H1 (cell line): ENCODE results near the gene SPATA19. TPM values are rescaled to one million over a fixed set of nuclear protein-coding genes. Genes with fewer than 3 reads are reported as not detected.

ENCODE experiments used
- CTCF ChIA-PET: fragments of 300-600 bp; sonication (Branson Sonifier 250); formaldehyde crosslinking; loops from one replicate; lab custom pipeline; 2021; ENCODE audit not compliant: partially characterized antibody; lab: Charles Lee
- POLR2A ChIA-PET: fragments of 300-600 bp; sonication (Branson Sonifier 250); formaldehyde crosslinking; loops from one replicate; lab custom pipeline; 2021; ENCODE audit warnings: inconsistent platforms; ENCODE audit not compliant: partially characterized antibody; lab: Charles Lee
- DNase-seq, 2 experiments: peaks; one replicate each; pipeline versions ENCODE4 v3.0.0 to v3.0.0-alpha.2; 2010 to 2022; ENCODE audit warnings: low spot score in 2 of 2, low read depth in 1 of 2, mixed read lengths in 1 of 2
- FAIRE-seq: peaks from 2 replicates; lab custom pipeline; 2011; peaks lifted over from hg19 to GRCh38; lab: Jason Lieb, UNC
- H2AFZ ChIP-seq: 2 replicates; pipeline ENCODE4 v1.8.1; 2012; ENCODE audit warnings: low read length, inconsistent platforms
- H2AK5ac ChIP-seq: 2 replicates; pipeline ENCODE4 v1.6.1; 2013; ENCODE audit warnings: low read depth, low read length
- H2BK120ac ChIP-seq: replicated peaks from 2 replicates; pipeline ENCODE3; 2013; ENCODE audit warnings: low read depth, low read length, inconsistent platforms
- H2BK12ac ChIP-seq: 2 replicates; pipeline ENCODE4 v1.6.1; 2013; ENCODE audit warnings: low read depth, low read length
- H2BK15ac ChIP-seq: 2 replicates; pipeline ENCODE4 v1.6.1; 2013; ENCODE audit warnings: low read length
- H2BK20ac ChIP-seq: 2 replicates; pipeline ENCODE4 v1.6.1; 2013; ENCODE audit warnings: low read length
- H2BK5ac ChIP-seq: 2 replicates; pipeline ENCODE4 v1.6.1; 2013; ENCODE audit warnings: low read depth, low read length
- H3K14ac ChIP-seq: 2 replicates; pipeline ENCODE4 v1.6.1; 2013; ENCODE audit warnings: inconsistent platforms; ENCODE audit not compliant: insufficient read length
- H3K18ac ChIP-seq: 2 replicates; pipeline ENCODE4 v1.6.1; 2013; ENCODE audit warnings: low read length; ENCODE audit errors: extremely low read depth
- H3K23ac ChIP-seq: 2 replicates; pipeline ENCODE4 v1.6.1; 2013; ENCODE audit warnings: inconsistent platforms; ENCODE audit not compliant: insufficient read length
- H3K23me2 ChIP-seq: 2 replicates; pipeline ENCODE4 v1.6.1; 2013; ENCODE audit warnings: low read depth, low read length
- H3K27ac ChIP-seq: 2 replicates; pipeline ENCODE4 v1.6.1; 2011; ENCODE audit warnings: low read depth, low read length, inconsistent platforms
- H3K27me3 ChIP-seq, 4 experiments: replicated peaks in 1 of 4; 1 replicate in 1 of 4; 2 replicates in 3 of 4; pipeline versions ENCODE4 v1.6.1 to v1.8.1; 2011 to 2013; ENCODE audit warnings: low read length in 3 of 4, mild to moderate bottlenecking in 3 of 4, inconsistent platforms in 2 of 4, mixed read lengths in 2 of 4, moderate library complexity in 1 of 4; ENCODE audit not compliant: control insufficient read depth in 3 of 4, insufficient read depth in 3 of 4; ENCODE audit errors: extremely low read depth in 1 of 4
- H3K36me3 ChIP-seq, 4 experiments: 2 replicates each; pipeline versions ENCODE4 v1.6.1 to v1.8.1; 2011 to 2013; ENCODE audit warnings: mild to moderate bottlenecking in 4 of 4, low read length in 3 of 4, moderate library complexity in 2 of 4, control low read depth in 1 of 4, inconsistent platforms in 1 of 4; ENCODE audit not compliant: insufficient read depth in 4 of 4, control insufficient read depth in 2 of 4
- H3K4ac ChIP-seq: replicated peaks from 2 replicates; pipeline ENCODE3; 2013; ENCODE audit warnings: low read length, low read depth, mixed read lengths, inconsistent platforms; ENCODE audit not compliant: insufficient read length
- H3K4me1 ChIP-seq, 4 experiments: replicated peaks in 1 of 4; 1 replicate in 1 of 4; 2 replicates in 3 of 4; pipeline versions ENCODE4 v1.6.1 to v1.8.1; 2011 to 2013; ENCODE audit warnings: low read length in 3 of 4, inconsistent platforms in 2 of 4, mixed read lengths in 1 of 4; ENCODE audit not compliant: insufficient read depth in 4 of 4, control insufficient read depth in 3 of 4
- H3K4me2 ChIP-seq, 2 experiments: 2 replicates each; pipeline versions ENCODE4 v1.6.1 to v1.8.1; 2011 to 2013; ENCODE audit warnings: low read depth in 2 of 2, low read length in 2 of 2, control low read depth in 1 of 2, inconsistent platforms in 1 of 2, mild to moderate bottlenecking in 1 of 2; ENCODE audit not compliant: insufficient read depth in 1 of 2
- H3K4me3 ChIP-seq, 4 experiments: fragments of 200-600, 300-600 bp in 1 of 4; sonication (generic), shearing (Covaris generic), sonication (Bioruptor Twin) in 1 of 4; 2 replicates each; pipeline versions ENCODE4 v1.5.1 to v1.8.1; 2011 to 2016; ENCODE audit warnings: low read length in 4 of 4, low read depth in 3 of 4, control low read depth in 2 of 4, inconsistent platforms in 2 of 4, mild to moderate bottlenecking in 2 of 4, mixed read lengths in 1 of 4, moderate library complexity in 1 of 4; ENCODE audit not compliant: insufficient read depth in 2 of 4; ENCODE audit errors: extremely low read depth in 1 of 4
- H3K56ac ChIP-seq: replicated peaks from 2 replicates; pipeline ENCODE3; 2013; ENCODE audit warnings: low read depth, mild to moderate bottlenecking, mixed read lengths, low read length, inconsistent platforms; ENCODE audit not compliant: insufficient read length
- H3K79me1 ChIP-seq: 2 replicates; pipeline ENCODE4 v1.6.1; 2013; ENCODE audit warnings: low read depth, low read length, control low read depth
- H3K79me2 ChIP-seq, 2 experiments: 2 replicates each; pipeline versions ENCODE4 v1.6.1 to v1.8.1; 2012 to 2013; ENCODE audit warnings: low read length in 2 of 2, mild to moderate bottlenecking in 2 of 2, inconsistent platforms in 1 of 2; ENCODE audit not compliant: insufficient read depth in 2 of 2, control insufficient read depth in 1 of 2
- H3K9ac ChIP-seq, 4 experiments: replicated peaks in 1 of 4; 1 replicate in 1 of 4; 2 replicates in 3 of 4; pipeline versions ENCODE4 v1.6.1 to v1.8.1; 2011 to 2013; ENCODE audit warnings: low read depth in 3 of 4, low read length in 3 of 4, control low read depth in 2 of 4, mild to moderate bottlenecking in 2 of 4, moderate library complexity in 2 of 4, inconsistent platforms in 1 of 4; ENCODE audit errors: extremely low read depth in 1 of 4
- H3K9me3 ChIP-seq, 2 experiments: 2 replicates each; pipeline versions ENCODE4 v1.6.1 to v1.8.1; 2012 to 2013; ENCODE audit warnings: mild to moderate bottlenecking in 2 of 2, moderate library complexity in 2 of 2, control low read depth in 1 of 2, inconsistent platforms in 1 of 2, low read depth in 1 of 2, low read length in 1 of 2, mixed read lengths in 1 of 2; ENCODE audit not compliant: insufficient read depth in 2 of 2
- H4K20me1 ChIP-seq, 2 experiments: replicated peaks in 1 of 2; 2 replicates each; pipeline versions ENCODE3 to v1.8.1; 2011 to 2013; ENCODE audit warnings: inconsistent platforms in 2 of 2, low read length in 2 of 2, mild to moderate bottlenecking in 1 of 2; ENCODE audit not compliant: insufficient read depth in 2 of 2, control insufficient read depth in 1 of 2
- H4K5ac ChIP-seq: 2 replicates; pipeline ENCODE4 v1.6.1; 2013; ENCODE audit warnings: low read length, low read depth, mixed read lengths, inconsistent platforms; ENCODE audit not compliant: insufficient read length
- H4K8ac ChIP-seq: 2 replicates; pipeline ENCODE4 v1.8.0; 2013; ENCODE audit warnings: mild to moderate bottlenecking, moderate library complexity, low read length, inconsistent platforms; ENCODE audit not compliant: insufficient read depth; ENCODE audit errors: extremely low read depth
- H4K91ac ChIP-seq: replicated peaks from 2 replicates; pipeline ENCODE3; 2013; ENCODE audit warnings: low read length, mixed read lengths, inconsistent platforms; ENCODE audit not compliant: insufficient read length
- RAD21 ChIP-seq, 2 experiments: IDR thresholded peaks in 1 of 2; conservative IDR thresholded peaks in 1 of 2; 2 replicates each; pipeline ENCODE4 v1.6.1; 2011; ENCODE audit warnings: low read depth in 2 of 2, low read length in 2 of 2, improper control_type of control experiment in 1 of 2, inconsistent platforms in 1 of 2, mild to moderate bottlenecking in 1 of 2, moderate library complexity in 1 of 2
- SP1 ChIP-seq: IDR thresholded peaks from 2 replicates; pipeline ENCODE4 v1.6.1; 2011; ENCODE audit warnings: low read depth, low read length
- TEAD4 ChIP-seq: IDR thresholded peaks from 2 replicates; pipeline ENCODE4 v1.6.1; 2012; ENCODE audit warnings: low read depth, low read length, inconsistent platforms, mixed read lengths
- USF2 ChIP-seq: IDR thresholded peaks from 2 replicates; pipeline ENCODE4 v1.6.1; 2011; ENCODE audit warnings: low read length, improper control_type of control experiment
- WGBS, 2 experiments: shearing (Covaris generic) in 1 of 2; methylation state at CpG; one replicate each; pipeline versions ENCODE4 v1.1.6 to v1.1.7; 2013 to 2015; ENCODE audit warnings: low lambda C conversion rate in 2 of 2, mixed read lengths in 2 of 2, inconsistent platforms in 1 of 2, low coverage in 1 of 2, missing lambda C conversion rate in 1 of 2; ENCODE audit not compliant: insufficient replicate concordance in 2 of 2, insufficient coverage in 1 of 2, insufficient read length in 1 of 2; ENCODE audit errors: extremely low coverage in 1 of 2, missing lambda C conversion rate in 1 of 2; 5-methylcytosine and 5-hydroxymethylcytosine counted together
- polyA plus RNA-seq, 7 experiments: library from polyadenylated mRNA; depleted of rRNA in 3 of 7; stranded (reverse) in 5 of 7; unstranded in 2 of 7; fragments of >200 nt in 5 of 7; fragments of 200-250 nt in 2 of 7; gene quantifications; 1 replicate in 5 of 7; 2 replicates in 1 of 7; 4 replicates in 1 of 7; pipeline versions ENCODE4 v1.2.1 to v1.2.3, GENCODE V29; 2011 to 2013; ENCODE audit warnings: missing spikeins in 2 of 7, mixed read lengths in 2 of 7
- total RNA-seq: library from RNA; stranded (reverse); fragmentation: NEBNext Ultra II Directional; extraction: Animal tissue kit (Norgen Biotek cat#: 25700); gene quantifications from 2 replicates; pipeline ENCODE4 v1.2.1, GENCODE V29; 2021

Gene SPATA19
- total and polyA plus RNA-seq, 2 of the 8 experiments (the other 6 are each of a cell fraction or from before 2014, with no cell fraction given): not detected

- no peak overlapping the region for H3K14ac ChIP-seq
- POLR2A ChIA-PET: interaction anchor here (1.2 kb wide), 1 partner anchor 82 kb away, joined by 3 read pairs; no protein-coding TSS in a partner anchor
These were observed 51.9 kb downstream of the SPATA19 start for GRCh38 chr11:133793271-133794035.

More at GRCh38 chr11:133793271-133794035, 51.9 kb downstream of the SPATA19 start:
- Histone ChIP-seq H4K91ac (no peak overlapping the region), H3K4ac (no peak overlapping the region), H3K4me2 (no peak overlapping the region), H3K9me3 (peaks cover 4 to 7% of the 10 kb centered on the region in 2 experiments), H3K9ac (no peak overlapping the region), H2BK15ac (no peak overlapping the region), H4K20me1 (no peaks in the 10 kb centered on the region), H3K18ac (no peak overlapping the region), H2BK5ac (no peak overlapping the region), H4K8ac (no peak overlapping the region), H3K4me3 (no peak overlapping the region), H2AK5ac (no peak overlapping the region), H2BK12ac (no peak overlapping the region), H3K27ac (no peak overlapping the region), H3K56ac (no peak overlapping the region), H2AFZ (no peak overlapping the region), H3K4me1 (peaks cover 0 to 6% (median 0%) of the 10 kb centered on the region in 4 experiments; a peak in 1 of 7 replicates), H3K27me3 (peaks cover 0 to 5% (median 3%) of the 10 kb centered on the region in 4 experiments; a peak in 4 of 7 replicates), H3K79me2 (no peaks in the 10 kb centered on the region), H3K36me3 (no peaks in the 10 kb centered on the region), H3K23me2 (no peaks in the 10 kb centered on the region), H3K23ac (no peak overlapping the region), H2BK120ac (no peak overlapping the region), H3K79me1 (no peaks in the 10 kb centered on the region), H4K5ac (no peak overlapping the region), H2BK20ac (no peak overlapping the region)
- CTCF ChIA-PET: interaction anchor here (1.0 to 1.7 kb wide), 3 partner anchors 9 to 28 kb away, joined by 3 read pairs; no protein-coding TSS in a partner anchor
- TF ChIP-seq TEAD4 (no peak), SP1 (no peak), USF2 (no peak), RAD21 (IDR thresholded peaks at IDR 0.05 in 1 of 2, conservative IDR thresholded peaks at IDR 0.05 in 1 of 2; ENCODE audit: low read depth in 2 of 2, low read length in 2 of 2) (no peak)
- no peak for FAIRE-seq
- WGBS, 2 experiments: 88% methylated on average over 7 of the region's 7 CpGs; no CpG with 5 or more reads in 1 of the 2 experiments
- no peak for DNase-seq
